IMR-90 (cell line): ENCODE data around the gene PI4K2B. TPM values are rescaled to one million over a fixed set of nuclear protein-coding genes. Genes with fewer than 3 reads are reported as not detected.

Experiments
- ATAC-seq: fragments of 200-7000 bp; cut with Tn5 transposase; 2 replicates; pipeline ENCODE4 v1.9.1; 2020; ENCODE audit warnings: low read depth, mild to moderate bottlenecking, moderate library complexity
- BruUV-seq: library from RNA; stranded (reverse); fragments of 400-500 nt; replicated peaks from 2 replicates; lab custom pipeline; 2021; lab: Mats Ljungman, UMichigan
- CTCF ChIA-PET: fragments of 300-600 bp; formaldehyde crosslinking; extraction: SDS; loops from one replicate; lab custom pipeline; 2021; ENCODE audit warnings: antibody characterized with exemption; lab: Yijun Ruan, JAX
- POLR2A ChIA-PET: fragments of 300-600 bp; sonication (Branson Sonifier 250); formaldehyde crosslinking; loops from one replicate; lab custom pipeline; 2022; ENCODE audit warnings: antibody characterized with exemption; ENCODE audit not compliant: unreplicated experiment; lab: Charles Lee
- DNase-seq: peaks from one replicate; pipeline ENCODE4 v3.0.0; 2013
- H2AFZ ChIP-seq: replicated peaks from 2 replicates; pipeline ENCODE3; 2013; ENCODE audit warnings: low read length, mild to moderate bottlenecking; ENCODE audit not compliant: poor library complexity
- H2AK5ac ChIP-seq: 2 replicates; pipeline ENCODE4 v1.6.1; 2013; ENCODE audit warnings: low read depth, low read length, inconsistent platforms
- H2AK9ac ChIP-seq: replicated peaks from 2 replicates; pipeline ENCODE3; 2013; ENCODE audit warnings: mild to moderate bottlenecking, low read depth, low read length, moderate library complexity; ENCODE audit not compliant: poor library complexity
- H2BK120ac ChIP-seq: 2 replicates; pipeline ENCODE4 v1.6.1; 2013; ENCODE audit warnings: low read depth, low read length, inconsistent platforms
- H2BK15ac ChIP-seq: 3 replicates; pipeline ENCODE4 v1.6.1; 2013; ENCODE audit warnings: low read depth, low read length, inconsistent platforms
- H2BK20ac ChIP-seq: 2 replicates; pipeline ENCODE4 v1.6.1; 2013; ENCODE audit warnings: low read depth, mild to moderate bottlenecking, inconsistent platforms, low read length, moderate library complexity
- H2BK5ac ChIP-seq: 2 replicates; pipeline ENCODE4 v1.6.1; 2013; ENCODE audit warnings: mild to moderate bottlenecking, low read depth, low read length, inconsistent platforms; ENCODE audit not compliant: poor library complexity, severe bottlenecking
- H3K14ac ChIP-seq: replicated peaks from 2 replicates; pipeline ENCODE4 v1.6.1; 2013; ENCODE audit warnings: low read depth, low read length, inconsistent platforms
- H3K18ac ChIP-seq: 2 replicates; pipeline ENCODE4 v1.6.1; 2013; ENCODE audit warnings: low read depth, low read length, control low read depth
- H3K23ac ChIP-seq: 2 replicates; pipeline ENCODE4 v1.6.1; 2013; ENCODE audit warnings: low read depth, low read length, inconsistent platforms
- H3K27ac ChIP-seq: 2 replicates; pipeline ENCODE4 v1.5.1; 2013; ENCODE audit warnings: mild to moderate bottlenecking, control low read depth, low read length; ENCODE audit not compliant: insufficient read depth
- H3K27me3 ChIP-seq: 2 replicates; pipeline ENCODE4 v1.6.1; 2013; ENCODE audit warnings: low read length; ENCODE audit not compliant: control insufficient read depth, insufficient read depth
- H3K36me3 ChIP-seq: 2 replicates; pipeline ENCODE4 v1.6.1; 2013; ENCODE audit warnings: low read length, mixed read lengths; ENCODE audit not compliant: control insufficient read depth, insufficient read depth
- H3K4ac ChIP-seq: 2 replicates; pipeline ENCODE4 v1.6.1; 2013; ENCODE audit warnings: low read depth, low read length, inconsistent platforms
- H3K4me1 ChIP-seq: 2 replicates; pipeline ENCODE4 v1.6.1; 2013; ENCODE audit warnings: low read length, mixed read lengths; ENCODE audit not compliant: control insufficient read depth, insufficient read depth
- H3K4me2 ChIP-seq: 2 replicates; pipeline ENCODE4 v1.6.1; 2013; ENCODE audit warnings: low read depth, mild to moderate bottlenecking, control low read depth, low read length, moderate library complexity
- H3K4me3 ChIP-seq: 2 replicates; pipeline ENCODE4 v1.5.1; 2013; ENCODE audit warnings: low read depth, mild to moderate bottlenecking, control low read depth, low read length, moderate library complexity; ENCODE audit not compliant: insufficient read depth
- H3K56ac ChIP-seq: 2 replicates; pipeline ENCODE4 v1.6.1; 2013; ENCODE audit warnings: low read length, inconsistent platforms; ENCODE audit not compliant: insufficient read depth; ENCODE audit errors: extremely low read depth
- H3K79me1 ChIP-seq, 2 experiments: 2 replicates each; pipeline ENCODE4 v1.6.1; 2013; ENCODE audit warnings: low read length in 2 of 2, inconsistent platforms in 1 of 2, low read depth in 1 of 2
- H3K9ac ChIP-seq: 2 replicates; pipeline ENCODE4 v1.6.1; 2013; ENCODE audit warnings: low read depth, low read length, control low read depth
- H3K9me1 ChIP-seq: 2 replicates; pipeline ENCODE4 v1.6.1; 2013; ENCODE audit warnings: low read length, inconsistent platforms; ENCODE audit not compliant: insufficient read depth
- H3K9me3 ChIP-seq: 2 replicates; pipeline ENCODE4 v1.6.1; 2013; ENCODE audit warnings: low read length; ENCODE audit not compliant: control insufficient read depth, insufficient read depth
- H4K20me1 ChIP-seq: 2 replicates; pipeline ENCODE4 v1.6.1; 2013; ENCODE audit warnings: low read length, inconsistent platforms; ENCODE audit not compliant: insufficient read depth
- H4K5ac ChIP-seq: 2 replicates; pipeline ENCODE4 v1.6.1; 2013; ENCODE audit warnings: mild to moderate bottlenecking, low read depth, low read length, control low read depth
- H4K8ac ChIP-seq, 2 experiments: 2 replicates each; pipeline ENCODE4 v1.6.1; 2013; ENCODE audit warnings: low read depth in 2 of 2, low read length in 2 of 2, control low read depth in 1 of 2, inconsistent platforms in 1 of 2
- H4K91ac ChIP-seq: 2 replicates; pipeline ENCODE4 v1.6.1; 2013; ENCODE audit warnings: low read depth, low read length, inconsistent platforms; ENCODE audit not compliant: insufficient read depth
- CHD1 ChIP-seq: IDR thresholded peaks from 2 replicates; pipeline ENCODE4 v1.6.1; 2012; ENCODE audit warnings: low read depth, low read length, improper control_type of control experiment
- MAZ ChIP-seq: IDR thresholded peaks from 2 replicates; pipeline ENCODE4 v1.6.1; 2012; ENCODE audit warnings: low read depth, mild to moderate bottlenecking, low read length, improper control_type of control experiment, moderate library complexity, borderline replicate concordance
- MXI1 ChIP-seq: IDR thresholded peaks from 2 replicates; pipeline ENCODE4 v1.6.1; 2012; ENCODE audit warnings: low read depth, mild to moderate bottlenecking, low read length, moderate library complexity, borderline replicate concordance
- NFE2L2 ChIP-seq: fragments of 150-350 bp; IDR thresholded peaks from 2 replicates; pipeline ENCODE4 v1.6.1; 2016; ENCODE audit warnings: low read depth, mild to moderate bottlenecking, low read length
- RAD21 ChIP-seq: IDR thresholded peaks from 2 replicates; pipeline ENCODE4 v1.6.1; 2012; ENCODE audit warnings: low read length, improper control_type of control experiment
- RFX5 ChIP-seq: IDR thresholded peaks from 2 replicates; pipeline ENCODE4 v1.8.0; 2012; ENCODE audit warnings: low read depth, mild to moderate bottlenecking, low read length, moderate library complexity
- WGBS, 2 experiments: methylation state at CpG; one replicate each; pipeline versions ENCODE4 v1.1.5 to v1.1.7; 2013; ENCODE audit warnings: missing lambda C conversion rate in 2 of 2; ENCODE audit not compliant: insufficient read length in 1 of 2; ENCODE audit errors: extremely low coverage in 2 of 2; 5-methylcytosine and 5-hydroxymethylcytosine counted together
- dilution Hi-C: fragments of 300-500 bp; cut with HindIII; formaldehyde crosslinking; loops from one replicate; pipeline ENCODE4 v1.14.3; 2018; ENCODE audit warnings: low sequenced_read_pairs; ENCODE audit not compliant: unreplicated experiment
- in situ Hi-C: fragments of 300-500 bp; cut with MboI; formaldehyde crosslinking; loops from 3 replicates; pipeline ENCODE4 v1.14.3; 2019; ENCODE audit warnings: low sequenced_read_pairs, inconsistent platforms, mixed read lengths
- intact Hi-C: fragments of 100-400 bp; cut with micrococcal nuclease; formaldehyde crosslinking; loops from 2 replicates; pipeline ENCODE4 v1.10.0; 2022
- polyA plus RNA-seq, 3 experiments: library from polyadenylated mRNA; depleted of rRNA; stranded (reverse); fragments of >200 nt; gene quantifications; 2 replicates each; pipeline ENCODE4 v1.2.3, GENCODE V29; 2012; ENCODE audit warnings: low replicate concordance in 1 of 3
- total RNA-seq: library from RNA; depleted of rRNA; stranded (reverse); fragments of >200 nt; gene quantifications from 2 replicates; pipeline ENCODE4 v1.2.3, GENCODE V29; 2012

Gene PI4K2B
- total and polyA plus RNA-seq, 2 of the 4 experiments (the other 2 are of a cell fraction) = 6.5 to 7.6 TPM

- Histone ChIP-seq H2BK15ac (no peak overlapping the region), H2BK20ac (no peak overlapping the region), H2AFZ (no peak overlapping the region), H2AK9ac (no peak overlapping the region), H3K4ac (no peak overlapping the region), H3K4me3 (no peak overlapping the region), H3K4me1 (no peaks in the 10 kb centered on the region), H3K79me1 (no peaks in the 10 kb centered on the region), H4K91ac (no peak overlapping the region), H3K27ac (no peak overlapping the region), H2AK5ac (no peak overlapping the region), H3K27me3 (no peaks in the 10 kb centered on the region), H2BK5ac (no peak overlapping the region), H4K5ac (no peak overlapping the region), H2BK120ac (no peak overlapping the region), H3K36me3 (no peaks in the 10 kb centered on the region), H3K9me1 (no peaks in the 10 kb centered on the region), H4K20me1 (no peaks in the 10 kb centered on the region), H3K9me3 (no peaks in the 10 kb centered on the region), H3K56ac (no peak overlapping the region), H3K18ac (no peak overlapping the region), H3K14ac (no peak overlapping the region), H3K9ac (no peak overlapping the region), H3K4me2 (no peak overlapping the region), H4K8ac (no peak overlapping the region), H3K23ac (no peak overlapping the region)
- TF ChIP-seq CHD1 (no peak), MAZ (no peak), NFE2L2 (no peak), RFX5 (no peak), MXI1 (no peak), RAD21 (no peak)
- in situ Hi-C loops (no loop called here), intact Hi-C loops (no loop called here), dilution Hi-C loops (no loop called here)
- ATAC-seq (no peak), DNase-seq (no peak)
- POLR2A ChIA-PET = no interaction called here
- WGBS, 2 experiments = no CpG with 5 or more reads among the region's 4 CpGs
- no TSS peak for BruUV-seq
- CTCF ChIA-PET = interaction anchor here (0.6 kb wide), 1 partner anchor 72 kb away, joined by 3 read pairs; no protein-coding TSS in a partner anchor
Measured at GRCh38 chr4:25280210-25280609, 46.4 kb downstream of the PI4K2B start.
